Aorta (tissue), 5 donors: ENCODE data around the gene UMAD1. TPM values are rescaled to one million over a fixed set of nuclear protein-coding genes. Genes with fewer than 3 reads are reported as not detected.

Experiments
- ATAC-seq: fragments of 200-7000 bp; cut with Tn5 transposase; one replicate; pipeline ENCODE4 v1.9.1; 2022; ENCODE audit warnings: moderate library complexity; ENCODE audit not compliant: low FRiP score
- DNase-seq, 2 donors: peaks; one replicate each; pipeline ENCODE4 v3.0.0-alpha.2; 2020
- H3K27ac ChIP-seq, 2 donors: one replicate each; pipeline ENCODE4 v1.5.1; 2013; ENCODE audit warnings: low read length in 2 of 2, mild to moderate bottlenecking in 2 of 2, moderate library complexity in 2 of 2, control low read depth in 1 of 2, inconsistent platforms in 1 of 2, low read depth in 1 of 2
- H3K27me3 ChIP-seq, 2 donors: one replicate each; pipeline ENCODE4 v1.6.1; 2013; ENCODE audit warnings: control low read depth in 1 of 2, low read length in 1 of 2, mild to moderate bottlenecking in 1 of 2, moderate library complexity in 1 of 2; ENCODE audit not compliant: insufficient read depth in 2 of 2, control insufficient read depth in 1 of 2
- H3K36me3 ChIP-seq, 2 donors: one replicate each; pipeline ENCODE4 v1.6.1; 2013; ENCODE audit warnings: control low read depth in 1 of 2, low read length in 1 of 2, mild to moderate bottlenecking in 1 of 2; ENCODE audit not compliant: insufficient read depth in 2 of 2, control insufficient read depth in 1 of 2
- H3K4me1 ChIP-seq, 2 donors: one replicate each; pipeline ENCODE4 v1.6.1; 2013; ENCODE audit warnings: low read length in 2 of 2, control low read depth in 1 of 2, mild to moderate bottlenecking in 1 of 2, moderate library complexity in 1 of 2; ENCODE audit not compliant: insufficient read depth in 2 of 2, control insufficient read depth in 1 of 2
- H3K4me3 ChIP-seq, 2 donors: one replicate each; pipeline ENCODE4 v1.5.1; 2013; ENCODE audit warnings: low read length in 2 of 2, control low read depth in 1 of 2, mild to moderate bottlenecking in 1 of 2
- H3K9me3 ChIP-seq: one replicate; pipeline ENCODE4 v1.6.1; 2013; ENCODE audit warnings: mild to moderate bottlenecking, low read length; ENCODE audit not compliant: control insufficient read depth
- WGBS, 2 donors: extraction: QIAGEN DNeasy Blood & Tissue Kit; methylation state at CpG; one replicate each; pipeline ENCODE4 v1.1.7; 2013; 5-methylcytosine and 5-hydroxymethylcytosine counted together
- intact Hi-C, 2 donors: fragments of 100-400 bp; cut with DNase I; formaldehyde crosslinking; loops; one replicate each; pipeline versions ENCODE4 v1.14.2 to v1.15.0; 2022
- polyA plus RNA-seq, 2 donors: library from polyadenylated mRNA; stranded (reverse); fragments of 200-250 nt; gene quantifications; one replicate each; pipeline ENCODE4 v1.2.3, GENCODE V29; 2013
- total RNA-seq, 2 donors: library from RNA; stranded (reverse); fragmentation: NEBNext Ultra II Directional; extraction: Animal tissue kit (Norgen Biotek cat#: 25700); gene quantifications; one replicate each; pipeline ENCODE4 v1.2.1, GENCODE V29; 2021
- donor health status: healthy with polysubstance abuse.
- donor health status: Bipolar disorder and iron deficiency.
- donor health status: DM: no; HTN: no; CAD: no.
- donor health status: DM: no; HTN: no; CAD: no.
- donor health status: DM: yes; HTN: yes; CAD: no.

UMAD1 gene
- total and polyA plus RNA-seq, 4 donors = 11.8 to 18.9 (median 15.5) TPM

DNA sequence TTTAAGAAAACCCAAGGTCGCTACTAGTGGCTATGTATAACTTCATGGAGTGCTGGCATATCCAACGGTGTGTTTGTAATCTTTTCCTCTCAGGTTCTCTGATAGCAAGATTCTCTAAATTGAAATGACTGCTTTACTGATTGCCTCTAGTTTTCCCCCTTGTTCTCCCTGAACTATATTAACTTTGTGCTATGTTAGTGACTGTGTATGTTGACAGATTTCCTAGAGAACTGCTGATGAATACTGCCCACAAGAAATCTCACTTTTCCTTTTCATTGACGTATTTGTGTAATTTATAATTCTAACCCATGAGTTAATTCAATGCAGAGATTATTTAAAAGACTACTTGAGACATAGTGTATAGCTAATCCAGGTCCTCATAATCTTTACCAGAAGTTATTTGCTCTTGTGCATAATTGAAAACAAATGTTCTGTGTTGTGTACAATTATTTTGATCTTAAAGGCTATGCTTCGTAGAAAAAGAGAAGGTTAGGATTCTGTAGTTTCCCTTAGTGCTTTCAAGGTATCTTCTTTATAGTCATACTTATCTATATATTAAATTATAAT, 257.5 kb downstream of the UMAD1 start:
- ATAC-seq (no peak), DNase-seq (no peak)
- Histone ChIP-seq H3K4me3 (no peak overlapping the region), H3K4me1 (no peaks in the 10 kb centered on the region), H3K9me3 (no peaks in the 10 kb centered on the region), H3K27ac (no peak overlapping the region), H3K36me3 (no peaks in the 10 kb centered on the region), H3K27me3 (no peaks in the 10 kb centered on the region)
- intact Hi-C loops = no loop called here
- 59 to 63% methylated on average over 4 of the region's 4 CpGs for WGBS, 2 donors

GRCh38 chr7:7902845-7903244, 262.3 kb downstream of the UMAD1 start:
- Histone ChIP-seq H3K4me3 (no peak overlapping the region), H3K36me3 (no peaks in the 10 kb centered on the region), H3K4me1 (no peaks in the 10 kb centered on the region), H3K9me3 (no peaks in the 10 kb centered on the region), H3K27ac (no peak overlapping the region), H3K27me3 (no peaks in the 10 kb centered on the region)
- DNase-seq = no peak
- no peak for ATAC-seq
- WGBS, 2 donors = 97 to 100% methylated on average over 2 of the region's 2 CpGs
- intact Hi-C loops = no loop called here

DNA sequence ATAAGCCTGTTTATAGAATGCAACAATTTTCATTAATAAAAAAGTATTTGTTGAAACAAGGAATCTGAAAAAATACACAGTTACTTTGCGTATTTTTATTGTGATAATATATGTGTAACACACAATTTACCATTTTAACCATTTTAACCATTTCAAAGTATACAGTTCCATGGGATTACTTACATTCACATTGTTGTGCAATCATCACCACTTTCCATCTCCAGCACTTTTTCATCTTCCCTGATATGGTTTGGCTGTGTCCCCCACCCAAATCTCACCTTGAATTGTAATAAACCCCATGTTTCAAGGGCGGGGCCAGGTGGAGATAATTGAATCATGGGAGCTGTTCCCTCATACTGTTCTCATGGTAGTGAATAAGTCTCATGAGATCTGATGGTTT, 266.8 kb downstream of the UMAD1 start:
- Histone ChIP-seq H3K36me3 (no peaks in the 10 kb centered on the region), H3K27me3 (no peaks in the 10 kb centered on the region), H3K4me1 (no peaks in the 10 kb centered on the region), H3K4me3 (no peak overlapping the region), H3K27ac (no peak overlapping the region), H3K9me3 (no peaks in the 10 kb centered on the region)
- no peak for DNase-seq
- no peak for ATAC-seq
- 97% methylated on average over 2 of the region's 2 CpGs for WGBS, 2 donors
- intact Hi-C loops = no loop called here

DNA sequence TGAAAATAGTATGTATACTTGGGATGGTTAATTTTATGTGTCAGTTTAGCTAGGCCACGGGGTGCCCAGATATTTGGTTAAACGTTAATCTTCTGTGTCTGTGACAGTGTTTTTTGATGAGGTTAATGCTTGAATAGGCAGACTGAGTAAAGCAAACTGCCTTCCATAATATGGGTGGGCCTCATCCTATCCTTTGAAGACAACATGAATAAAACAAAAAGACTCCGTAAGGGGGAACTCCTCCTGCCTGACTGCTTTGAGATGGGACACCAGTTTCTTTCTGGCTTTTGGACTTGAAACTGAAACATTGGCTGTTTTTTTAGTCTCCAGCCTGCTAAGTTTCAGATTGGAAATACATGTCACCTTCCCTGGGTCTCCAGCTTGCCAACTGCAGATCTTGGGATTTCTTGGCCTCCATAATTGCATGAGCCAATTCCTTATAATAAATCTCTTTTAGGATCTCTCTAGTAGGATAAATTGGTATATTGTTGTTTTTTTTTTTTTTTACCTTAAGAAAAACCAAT, 268.1 kb downstream of the UMAD1 start:
- DNase-seq = no peak
- Histone ChIP-seq H3K4me3 (no peak overlapping the region), H3K27me3 (no peaks in the 10 kb centered on the region), H3K36me3 (no peaks in the 10 kb centered on the region), H3K4me1 (no peaks in the 10 kb centered on the region), H3K9me3 (no peaks in the 10 kb centered on the region), H3K27ac (no peak overlapping the region)
- 70 to 72% methylated on average over 3 of the region's 3 CpGs for WGBS, 2 donors
- no peak for ATAC-seq
- intact Hi-C loops = no loop called here

- WGBS, 2 donors = 37 to 54% methylated on average over 4 of the region's 4 CpGs
- Histone ChIP-seq H3K4me3 (no peak overlapping the region), H3K27ac (no peak overlapping the region), H3K27me3 (no peaks in the 10 kb centered on the region), H3K4me1 (no peaks in the 10 kb centered on the region), H3K9me3 (no peaks in the 10 kb centered on the region), H3K36me3 (no peaks in the 10 kb centered on the region)
- no peak for ATAC-seq
- intact Hi-C loops = no loop called here
- DNase-seq = no peak
Observed at GRCh38 chr7:7909376-7909775, 268.8 kb downstream of the UMAD1 start.

GRCh38 chr7:7911369-7912123, 271.0 kb downstream of the UMAD1 start:
- H3K4me1 ChIP-seq = no peaks in the 10 kb centered on the region
- no peaks in the 10 kb centered on the region for H3K27me3 ChIP-seq
- H3K4me3 ChIP-seq = no peak overlapping the region
- H3K27ac ChIP-seq = no peak overlapping the region
- no peaks in the 10 kb centered on the region for H3K9me3 ChIP-seq
- no peaks in the 10 kb centered on the region for H3K36me3 ChIP-seq
- DNase-seq (no peak), ATAC-seq (no peak)
- intact Hi-C loops = no loop called here
- 61 to 66% methylated on average over 4 of the region's 4 CpGs for WGBS, 2 donors

- 88 to 91% methylated on average over 3 of the region's 3 CpGs for WGBS, 2 donors
- no peak overlapping the region for H3K4me3 ChIP-seq
- no peak overlapping the region for H3K27ac ChIP-seq
- H3K4me1 ChIP-seq = no peaks in the 10 kb centered on the region
- H3K9me3 ChIP-seq = no peaks in the 10 kb centered on the region
- no peak for ATAC-seq
- no peak for DNase-seq
- intact Hi-C loops = no loop called here
- no peaks in the 10 kb centered on the region for H3K36me3 ChIP-seq
- H3K27me3 ChIP-seq = no peaks in the 10 kb centered on the region
Observed at GRCh38 chr7:7912937-7913336, 272.4 kb downstream of the UMAD1 start.

DNA sequence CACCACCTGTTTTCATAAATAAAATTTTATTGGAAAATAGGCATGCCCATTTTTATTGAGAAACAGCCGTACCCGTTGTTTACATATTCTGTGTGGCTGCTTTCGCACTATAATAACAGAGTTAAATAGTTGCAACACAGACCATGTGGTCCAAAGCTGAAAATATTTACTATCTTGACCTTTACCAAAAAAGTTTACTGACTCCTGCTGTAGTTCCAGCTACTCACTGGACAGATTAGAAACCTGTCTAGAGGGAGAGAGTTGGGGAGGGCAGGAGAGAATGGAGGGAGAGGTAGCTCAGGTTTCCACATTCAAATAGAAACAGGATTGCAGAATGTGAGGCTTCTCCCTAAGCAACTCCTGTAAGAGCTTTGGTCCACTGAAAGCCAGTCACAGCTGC, 273.0 kb downstream of the UMAD1 start:
- no peaks in the 10 kb centered on the region for H3K9me3 ChIP-seq
- DNase-seq (no peak), ATAC-seq (no peak)
- intact Hi-C loops = no loop called here
- no peaks in the 10 kb centered on the region for H3K36me3 ChIP-seq
- H3K27ac ChIP-seq = no peak overlapping the region
- H3K27me3 ChIP-seq = no peaks in the 10 kb centered on the region
- no peak overlapping the region for H3K4me3 ChIP-seq
- no peaks in the 10 kb centered on the region for H3K4me1 ChIP-seq
- WGBS, 2 donors = 90 to 94% methylated on average over 3 of the region's 3 CpGs

- intact Hi-C loops = no loop called here
- WGBS, 2 donors = 98 to 99% methylated on average over 2 of the region's 2 CpGs
- Histone ChIP-seq H3K9me3 (no peaks in the 10 kb centered on the region), H3K4me1 (no peaks in the 10 kb centered on the region), H3K4me3 (no peak overlapping the region), H3K27ac (no peak overlapping the region), H3K27me3 (no peaks in the 10 kb centered on the region), H3K36me3 (no peaks in the 10 kb centered on the region)
- ATAC-seq = no peak
- no peak for DNase-seq
Observed at GRCh38 chr7:7914547-7914946, 274.0 kb downstream of the UMAD1 start.
